ENCODE data around the gene SELENOO.

The SELENOO gene

DNA sequence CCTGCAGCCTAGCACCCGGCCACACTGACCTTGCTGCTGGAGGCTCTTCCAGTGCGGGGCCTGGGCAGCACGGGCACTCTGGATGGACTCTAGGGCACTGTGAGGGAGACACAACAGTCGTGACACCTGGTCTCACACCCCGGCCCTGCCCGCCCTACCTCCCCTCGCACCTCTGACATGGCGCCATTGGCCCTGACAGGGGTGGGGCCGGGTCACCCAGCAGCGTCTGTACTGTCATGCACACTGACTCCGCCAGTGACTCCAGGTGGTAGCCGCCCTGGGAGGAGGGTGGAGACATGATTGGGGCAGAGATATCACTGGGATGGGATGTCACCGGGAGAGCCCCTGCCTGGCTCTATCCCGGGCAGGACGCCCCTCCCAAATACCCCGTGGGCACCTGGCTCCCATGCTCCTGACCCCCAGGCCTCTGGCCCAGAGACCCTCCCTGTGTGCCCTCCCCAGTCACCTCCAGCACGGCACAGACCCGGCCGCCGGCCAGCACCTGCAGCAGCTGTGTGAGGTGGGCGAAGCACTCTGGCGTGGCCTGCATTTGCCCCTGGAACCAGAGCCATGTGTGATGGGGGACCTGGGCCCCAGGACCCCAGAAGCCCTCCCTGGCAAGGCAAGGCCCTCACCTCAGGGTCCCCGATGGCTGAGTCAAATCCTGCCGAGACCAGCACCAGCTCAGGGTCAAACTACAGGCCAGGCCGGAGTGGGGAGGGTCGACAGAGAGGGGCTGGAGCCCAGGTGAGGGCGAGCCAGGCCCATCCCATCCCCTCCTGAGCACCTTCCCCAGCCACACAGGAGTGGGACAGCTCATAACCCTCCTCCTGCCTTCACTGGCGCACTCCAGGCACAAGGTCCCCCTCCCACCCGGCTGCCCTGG lies 47.6 kb downstream of the SELENOO start:
- DNase-seq (ENCODE audit: insufficient read length, low spot score) = no peak
- TF ChIP-seq CTCF (IDR thresholded peaks at IDR 0.05; ENCODE audit: insufficient read depth, missing control alignments) = no peak
- no peak for FAIRE-seq

- TF ChIP-seq CTCF (IDR thresholded peaks at IDR 0.05; ENCODE audit: insufficient read depth, missing control alignments) = no peak
- DNase-seq (ENCODE audit: insufficient read length, low spot score) (no peak), FAIRE-seq (no peak)
These were observed 48.8 kb downstream of the SELENOO start for GRCh38 chr22:50249341-50250248.

DNA sequence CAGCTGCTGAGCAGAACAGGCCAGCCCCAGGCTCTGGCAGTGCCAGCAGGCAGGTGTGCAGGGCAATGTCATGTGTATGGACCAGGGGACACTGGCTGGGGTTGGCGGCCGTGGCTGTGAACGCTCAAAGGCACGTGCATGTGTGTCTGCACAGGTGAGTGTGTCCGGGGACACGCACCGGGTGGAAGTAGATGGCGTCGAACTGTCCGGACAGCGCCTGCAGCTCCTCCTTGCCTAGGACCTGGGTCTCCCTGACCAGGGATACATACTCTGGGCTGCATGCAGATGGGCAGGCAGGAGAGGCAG lies 49.4 kb downstream of the SELENOO start:
- FAIRE-seq = no peak
- DNase-seq (ENCODE audit: insufficient read length, low spot score) = no peak
- no peak for TF ChIP-seq CTCF (IDR thresholded peaks at IDR 0.05; ENCODE audit: insufficient read depth, missing control alignments)

GRCh38 chr22:50250555-50251476 lies 50.0 kb downstream of the SELENOO start, which contains the start of gene HDAC10:
Gene HDAC10 (minus strand): TSS chr22:50251265. CDS start chr22:50251032, 233 bp downstream.
- no peak for TF ChIP-seq CTCF (IDR thresholded peaks at IDR 0.05; ENCODE audit: insufficient read depth, missing control alignments)
- FAIRE-seq (no peak), DNase-seq (ENCODE audit: insufficient read length, low spot score) (no peak)

- DNase-seq (ENCODE audit: insufficient read length, low spot score) = no peak
- FAIRE-seq = no peak
These were observed 50.8 kb downstream of the SELENOO start for GRCh38 chr22:50251477-50252081.

More at GRCh38 chr22:50251477-50252081, 50.8 kb downstream of the SELENOO start:
- TF ChIP-seq CTCF (IDR thresholded peaks at IDR 0.05; ENCODE audit: insufficient read depth, missing control alignments) = no peak

Data from D721Med (cell line).